Measurements from ENCODE around the gene PRPS2. TPM values are rescaled to one million over a fixed set of nuclear protein-coding genes. Genes with fewer than 3 reads are reported as not detected.

Gene PRPS2
- total RNA-seq, 1 donor = 24.2 TPM

DNA sequence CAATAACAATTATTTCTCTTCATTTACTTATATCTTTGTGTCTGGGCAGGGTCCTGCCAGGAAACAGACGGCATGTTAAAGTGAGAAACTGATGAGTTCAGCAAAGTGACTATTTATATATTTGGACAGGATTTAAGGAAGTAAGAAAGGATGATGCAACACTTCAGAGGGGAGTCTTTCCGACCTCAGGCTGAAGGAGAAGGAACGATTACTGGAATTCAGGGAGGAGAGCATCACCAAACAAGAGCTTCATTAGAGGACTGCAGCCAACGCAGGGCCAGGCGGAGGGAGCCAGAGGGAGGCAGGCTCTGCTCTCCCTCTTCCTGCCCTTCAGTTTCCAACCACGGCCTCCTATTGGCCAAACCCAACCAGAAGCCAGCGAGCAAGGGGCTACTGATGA lies 74.1 kb downstream of the PRPS2 start:
- TF ChIP-seq, protein P1, sequence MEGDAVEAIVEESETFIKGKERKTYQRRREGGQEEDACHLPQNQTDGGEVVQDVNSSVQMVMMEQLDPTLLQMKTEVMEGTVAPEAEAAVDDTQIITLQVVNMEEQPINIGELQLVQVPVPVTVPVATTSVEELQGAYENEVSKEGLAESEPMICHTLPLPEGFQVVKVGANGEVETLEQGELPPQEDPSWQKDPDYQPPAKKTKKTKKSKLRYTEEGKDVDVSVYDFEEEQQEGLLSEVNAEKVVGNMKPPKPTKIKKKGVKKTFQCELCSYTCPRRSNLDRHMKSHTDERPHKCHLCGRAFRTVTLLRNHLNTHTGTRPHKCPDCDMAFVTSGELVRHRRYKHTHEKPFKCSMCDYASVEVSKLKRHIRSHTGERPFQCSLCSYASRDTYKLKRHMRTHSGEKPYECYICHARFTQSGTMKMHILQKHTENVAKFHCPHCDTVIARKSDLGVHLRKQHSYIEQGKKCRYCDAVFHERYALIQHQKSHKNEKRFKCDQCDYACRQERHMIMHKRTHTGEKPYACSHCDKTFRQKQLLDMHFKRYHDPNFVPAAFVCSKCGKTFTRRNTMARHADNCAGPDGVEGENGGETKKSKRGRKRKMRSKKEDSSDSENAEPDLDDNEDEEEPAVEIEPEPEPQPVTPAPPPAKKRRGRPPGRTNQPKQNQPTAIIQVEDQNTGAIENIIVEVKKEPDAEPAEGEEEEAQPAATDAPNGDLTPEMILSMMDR (IDR thresholded peaks at IDR 0.05; ENCODE audit: extremely low read depth, low read depth, low read length) = no peak
- no peaks in the 10 kb centered on the region for H3K27me3 ChIP-seq (ENCODE audit: insufficient read depth, low read length)
- DNase-seq (ENCODE audit: insufficient read length, low spot score, missing footprints) = no peak
- H3K4me2 ChIP-seq (ENCODE audit: insufficient read depth, low read length) = no peak overlapping the region
- no peaks in the 10 kb centered on the region for H4K20me1 ChIP-seq (ENCODE audit: insufficient read depth, low read length)
- H3K27ac ChIP-seq (ENCODE audit: low read depth, low read length) = no peak overlapping the region
- H3K4me3 ChIP-seq (ENCODE audit: insufficient read depth, low read length) = no peak overlapping the region
- H3K79me2 ChIP-seq (ENCODE audit: insufficient read depth, low read length) = no peaks in the 10 kb centered on the region
- H3K9me3 ChIP-seq (ENCODE audit: low read depth, low read length) = no peaks in the 10 kb centered on the region
- no peaks in the 10 kb centered on the region for H3K4me1 ChIP-seq (ENCODE audit: insufficient read depth, low read length)
- no peaks in the 10 kb centered on the region for H3K36me3 ChIP-seq (ENCODE audit: insufficient read depth, low read length)
- no peak overlapping the region for H2AFZ ChIP-seq (ENCODE audit: low read length)

DNA sequence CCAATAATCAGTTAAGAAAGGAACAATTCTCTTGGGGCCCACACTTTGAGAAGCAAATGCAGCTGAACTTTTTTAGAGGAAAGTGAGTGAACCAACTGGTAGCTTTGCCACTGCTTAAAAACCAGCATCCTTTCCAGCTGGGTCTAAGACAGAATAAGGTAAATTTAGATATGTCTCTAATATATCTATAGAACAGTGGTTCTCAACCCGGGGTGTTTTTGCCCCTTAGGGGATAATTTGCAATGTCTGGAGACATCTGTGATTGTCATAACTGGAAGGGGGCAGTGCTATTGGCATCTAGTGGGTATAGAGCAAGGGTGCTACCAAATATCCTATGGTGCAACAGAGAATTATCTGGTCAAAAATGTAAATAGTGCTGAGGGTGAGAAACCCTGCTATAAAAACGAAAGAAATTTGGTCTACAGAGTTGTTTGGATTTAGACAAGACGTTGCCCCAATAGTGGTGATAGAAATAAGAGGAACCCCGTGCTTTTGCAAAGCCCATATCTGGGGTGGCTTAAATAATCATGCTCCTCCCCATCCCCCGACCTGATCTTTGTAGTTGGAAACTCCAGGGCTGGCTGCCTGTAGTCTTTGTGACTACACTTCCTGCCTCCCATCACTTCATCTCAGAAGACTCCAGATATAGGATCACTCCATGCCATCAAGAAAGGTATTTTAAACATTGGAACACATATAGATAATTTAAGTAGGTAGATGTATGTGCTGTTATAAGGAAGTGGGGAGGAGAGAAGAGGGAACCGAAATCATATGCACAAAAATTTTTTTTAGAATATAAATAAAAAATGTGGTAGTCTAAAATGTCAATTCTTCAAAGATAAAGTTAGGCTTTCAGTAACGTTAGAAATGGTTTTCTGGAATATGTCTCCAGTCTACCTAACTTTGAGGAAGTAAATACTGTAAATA lies 75.5 kb downstream of the PRPS2 start, which contains the start of gene TLR7:
TSS of gene TLR7 (plus strand) at position 622 of the 927 bp plus-strand sequence. CDS start 507 bp downstream, outside the sequence.
- Histone ChIP-seq H3K4me2 (ENCODE audit: insufficient read depth, low read length) (no peak within 1 kb of the TSS), H3K79me2 (ENCODE audit: insufficient read depth, low read length) (no peaks in the 10 kb centered on the region), H3K9me3 (ENCODE audit: low read depth, low read length) (no peaks in the 10 kb centered on the region), H3K4me3 (ENCODE audit: insufficient read depth, low read length) (no peak within 1 kb of the TSS), H3K27me3 (ENCODE audit: insufficient read depth, low read length) (no peaks in the 10 kb centered on the region), H3K4me1 (ENCODE audit: insufficient read depth, low read length) (no peaks in the 10 kb centered on the region), H4K20me1 (ENCODE audit: insufficient read depth, low read length) (no peaks in the 10 kb centered on the region), H3K27ac (ENCODE audit: low read depth, low read length) (no peak within 1 kb of the TSS), H2AFZ (ENCODE audit: low read length) (no peak within 1 kb of the TSS), H3K36me3 (ENCODE audit: insufficient read depth, low read length) (no peaks in the 10 kb centered on the region)
- TF ChIP-seq, protein P1 (IDR thresholded peaks at IDR 0.05; ENCODE audit: extremely low read depth, low read depth, low read length) = no peak
- no peak for DNase-seq (ENCODE audit: insufficient read length, low spot score, missing footprints)

DNA sequence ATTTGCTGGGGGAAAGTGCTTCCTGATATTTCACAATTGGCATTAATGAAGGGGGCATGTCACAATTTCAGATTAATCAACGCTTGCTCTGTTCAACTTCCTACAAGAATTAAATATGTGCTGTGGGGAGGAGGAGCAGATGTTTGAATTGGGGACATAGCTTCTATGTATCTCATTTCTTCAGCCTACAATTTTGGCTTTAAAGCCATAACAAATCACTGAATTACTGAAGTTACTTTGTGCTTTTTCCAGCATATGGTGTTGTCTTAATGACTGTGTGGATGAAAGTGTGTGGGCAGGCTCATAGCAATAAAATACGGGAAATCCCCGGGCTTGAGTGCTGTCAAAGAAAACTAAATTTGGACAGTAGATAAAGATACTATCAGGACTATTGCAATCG lies 76.5 kb downstream of the PRPS2 start:
- H3K4me3 ChIP-seq (ENCODE audit: insufficient read depth, low read length) = no peak overlapping the region
- TF ChIP-seq, protein P1 (IDR thresholded peaks at IDR 0.05; ENCODE audit: extremely low read depth, low read depth, low read length) = no peak

DNA sequence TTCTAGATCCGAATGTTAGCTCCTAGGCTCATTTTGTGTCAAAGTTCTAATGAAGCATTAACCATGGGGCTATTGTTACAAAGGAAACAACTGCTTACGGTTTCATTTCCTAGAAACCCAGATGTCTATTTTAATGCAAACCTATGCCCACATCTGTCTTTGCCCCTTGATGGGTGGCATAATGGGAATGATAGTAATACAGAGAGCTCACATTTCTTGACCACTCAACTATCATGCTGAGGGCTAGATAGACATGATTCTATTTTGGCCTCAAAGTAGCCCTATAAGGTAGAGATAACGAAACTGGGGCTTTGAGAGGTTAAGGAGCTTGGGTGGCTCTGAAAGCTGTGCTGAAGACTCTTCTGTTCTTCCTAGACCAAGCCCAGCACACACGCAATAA lies 77.5 kb downstream of the PRPS2 start:
- no peaks in the 10 kb centered on the region for H3K27me3 ChIP-seq (ENCODE audit: insufficient read depth, low read length)
- H3K4me1 ChIP-seq (ENCODE audit: insufficient read depth, low read length) = no peaks in the 10 kb centered on the region
- no peaks in the 10 kb centered on the region for H3K79me2 ChIP-seq (ENCODE audit: insufficient read depth, low read length)
- TF ChIP-seq, protein P1 (IDR thresholded peaks at IDR 0.05; ENCODE audit: extremely low read depth, low read depth, low read length) = no peak
- H3K27ac ChIP-seq (ENCODE audit: low read depth, low read length) = no peak overlapping the region
- no peak overlapping the region for H2AFZ ChIP-seq (ENCODE audit: low read length)
- H3K9me3 ChIP-seq (ENCODE audit: low read depth, low read length) = no peaks in the 10 kb centered on the region
- no peaks in the 10 kb centered on the region for H3K36me3 ChIP-seq (ENCODE audit: insufficient read depth, low read length)
- H4K20me1 ChIP-seq (ENCODE audit: insufficient read depth, low read length) = no peaks in the 10 kb centered on the region
- H3K4me3 ChIP-seq (ENCODE audit: insufficient read depth, low read length) = no peak overlapping the region
- no peak for DNase-seq (ENCODE audit: insufficient read length, low spot score, missing footprints)
- H3K4me2 ChIP-seq (ENCODE audit: insufficient read depth, low read length) = no peak overlapping the region

More for the DNA sequence above, 76.5 kb downstream of the PRPS2 start:
- H3K79me2 ChIP-seq (ENCODE audit: insufficient read depth, low read length) = no peaks in the 10 kb centered on the region
- no peak overlapping the region for H2AFZ ChIP-seq (ENCODE audit: low read length)
- no peaks in the 10 kb centered on the region for H3K27me3 ChIP-seq (ENCODE audit: insufficient read depth, low read length)
- no peak overlapping the region for H3K4me2 ChIP-seq (ENCODE audit: insufficient read depth, low read length)
- no peaks in the 10 kb centered on the region for H4K20me1 ChIP-seq (ENCODE audit: insufficient read depth, low read length)
- no peaks in the 10 kb centered on the region for H3K4me1 ChIP-seq (ENCODE audit: insufficient read depth, low read length)
- no peak for DNase-seq (ENCODE audit: insufficient read length, low spot score, missing footprints)
- no peaks in the 10 kb centered on the region for H3K9me3 ChIP-seq (ENCODE audit: low read depth, low read length)
- H3K27ac ChIP-seq (ENCODE audit: low read depth, low read length) = no peak overlapping the region
- no peaks in the 10 kb centered on the region for H3K36me3 ChIP-seq (ENCODE audit: insufficient read depth, low read length)
